GM12878 (cell line): ENCODE results near the gene CPNE9. TPM values are rescaled to one million over a fixed set of nuclear protein-coding genes. Genes with fewer than 3 reads are reported as not detected.
A peak's percentile ranks its signal among the peaks of the same experiment; 100 is the strongest.

Experiments
- ATAC-seq: fragments of 200-7000 bp; cut with Tn5 transposase; 3 replicates; pipeline ENCODE4 v1.9.1; 2020; ENCODE audit warnings: mild to moderate bottlenecking, moderate library complexity
- BruUV-seq: library from RNA; stranded (reverse); fragments of 400-500 nt; replicated peaks from 2 replicates; lab custom pipeline; 2021; lab: Mats Ljungman, UMichigan
- CTCF ChIA-PET: fragments of 300-600 bp; sonication (Branson Sonifier 250); formaldehyde crosslinking; extraction: SDS; loops from one replicate; lab custom pipeline; 2021; ENCODE audit warnings: inconsistent platforms; lab: Yijun Ruan, JAX
- POLR2A ChIA-PET: fragments of 350-600 bp; formaldehyde crosslinking; extraction: SDS; loops from one replicate; lab custom pipeline; 2021; ENCODE audit warnings: inconsistent platforms; lab: Charles Lee
- RAD21 ChIA-PET: fragments of 300-600 bp; sonication (Branson Sonifier 250); formaldehyde crosslinking; loops from one replicate; lab custom pipeline; 2023; ENCODE audit warnings: antibody characterized with exemption; ENCODE audit not compliant: unreplicated experiment; lab: Charles Lee
- SMC1A ChIA-PET: fragments of 300-600 bp; sonication (Branson Sonifier 250); formaldehyde crosslinking; loops from one replicate; lab custom pipeline; 2023; ENCODE audit not compliant: unreplicated experiment, uncharacterized antibody; lab: Charles Lee
- DNase-seq: peaks from one replicate; pipeline ENCODE4 v3.0.0-alpha.2; 2011; ENCODE audit warnings: low read depth, low spot score
- FAIRE-seq: peaks from 3 replicates; lab custom pipeline; 2011; peaks lifted over from hg19 to GRCh38; lab: Jason Lieb, UNC
- H2AFZ ChIP-seq: 2 replicates; pipeline ENCODE4 v1.6.0; 2011; ENCODE audit warnings: low read depth, low read length, control low read depth; ENCODE audit not compliant: control insufficient read depth
- H3K27ac ChIP-seq: 2 replicates; pipeline ENCODE4 v1.5.1; 2011; ENCODE audit warnings: control low read depth; ENCODE audit not compliant: control insufficient read depth, insufficient read depth
- H3K27me3 ChIP-seq, 2 experiments: replicated peaks in 1 of 2; 2 replicates each; pipeline versions ENCODE4 v1.6.0 to v1.6.1; 2011; ENCODE audit warnings: low read length in 1 of 2; ENCODE audit not compliant: control insufficient read depth in 2 of 2, insufficient read depth in 2 of 2
- H3K36me3 ChIP-seq, 2 experiments: 2 replicates each; pipeline ENCODE4 v1.5.1; 2011; ENCODE audit warnings: low read length in 1 of 2; ENCODE audit not compliant: control insufficient read depth in 2 of 2, insufficient read depth in 2 of 2
- H3K4me1 ChIP-seq: 2 replicates; pipeline ENCODE4 v1.6.1; 2011; ENCODE audit warnings: mild to moderate bottlenecking, low read length, moderate library complexity, mixed read lengths; ENCODE audit not compliant: control insufficient read depth, insufficient read depth
- H3K4me2 ChIP-seq: 2 replicates; pipeline ENCODE4 v1.6.0; 2011; ENCODE audit warnings: control low read depth; ENCODE audit not compliant: control insufficient read depth, insufficient read depth
- H3K4me3 ChIP-seq: fragments of 200-600 bp; sonication (generic); 2 replicates; pipeline ENCODE4 v1.5.1; 2016
- H3K79me2 ChIP-seq: 2 replicates; pipeline ENCODE4 v1.6.0; 2011; ENCODE audit warnings: low read length; ENCODE audit not compliant: control insufficient read depth, insufficient read depth
- H3K9ac ChIP-seq: 2 replicates; pipeline ENCODE4 v1.8.0; 2011; ENCODE audit warnings: low read length, control low read depth, mixed read lengths; ENCODE audit not compliant: control insufficient read depth, insufficient read depth
- H3K9me3 ChIP-seq: replicated peaks from 3 replicates; pipeline ENCODE4 v1.5.1; 2011; ENCODE audit warnings: mild to moderate bottlenecking, low read length; ENCODE audit not compliant: control insufficient read depth, insufficient read depth
- H4K20me1 ChIP-seq: 2 replicates; pipeline ENCODE4 v1.6.0; 2011; ENCODE audit not compliant: control insufficient read depth, insufficient read depth
- CHD1 ChIP-seq: IDR thresholded peaks from 2 replicates; pipeline ENCODE4 v1.6.1; 2012; ENCODE audit warnings: low read depth, low read length, improper control_type of control experiment
- ETV6 ChIP-seq, 2 experiments: fragments of 450-650 bp in 1 of 2; IDR thresholded peaks in 1 of 2; conservative IDR thresholded peaks in 1 of 2; 2 replicates each; pipeline ENCODE4 v1.6.1; 2014; ENCODE audit warnings: antibody characterized with exemption in 1 of 2, borderline replicate concordance in 1 of 2, low read depth in 1 of 2, mild to moderate bottlenecking in 1 of 2, moderate library complexity in 1 of 2
- FOS ChIP-seq: IDR thresholded peaks from 3 replicates; pipeline ENCODE4 v1.6.1; 2011; ENCODE audit warnings: borderline replicate concordance; ENCODE audit not compliant: insufficient read length; ENCODE audit errors: extremely low read depth
- NFYA ChIP-seq: IDR thresholded peaks from 2 replicates; pipeline ENCODE4 v1.6.1; 2011; ENCODE audit warnings: low read depth, mild to moderate bottlenecking, low read length, improper control_type of control experiment, borderline replicate concordance
- PAX8 ChIP-seq: fragments of 450-650 bp; IDR thresholded peaks from 2 replicates; pipeline ENCODE4 v1.6.1; 2017; ENCODE audit warnings: mild to moderate bottlenecking, moderate library complexity
- REST ChIP-seq: IDR thresholded peaks from 2 replicates; pipeline ENCODE4 v1.6.1; 2012; ENCODE audit warnings: mild to moderate bottlenecking, low read depth, low read length
- SUZ12 ChIP-seq: fragments of 200-600 bp; sonication (generic); IDR thresholded peaks from one replicate; pipeline ENCODE4 v1.6.1; 2018; ENCODE audit warnings: antibody characterized with exemption, mild to moderate bottlenecking; ENCODE audit not compliant: unreplicated experiment
- TBL1XR1 ChIP-seq: IDR thresholded peaks from 2 replicates; pipeline ENCODE4 v1.6.1; 2012; ENCODE audit warnings: low read depth, low read length, improper control_type of control experiment
- YBX1 ChIP-seq: fragments of 450-650 bp; IDR thresholded peaks from 2 replicates; pipeline ENCODE4 v1.6.1; 2016; ENCODE audit warnings: antibody characterized with exemption
- YY1 ChIP-seq: IDR thresholded peaks from 2 replicates; pipeline ENCODE4 v1.6.1; 2011; ENCODE audit warnings: low read depth, mild to moderate bottlenecking, low read length
- ZBTB40 ChIP-seq: fragments of 450-650 bp; IDR thresholded peaks from 2 replicates; pipeline ENCODE4 v1.6.1; 2016; ENCODE audit warnings: mild to moderate bottlenecking, moderate library complexity, borderline replicate concordance
- ZNF24 ChIP-seq: fragments of 450-650 bp; IDR thresholded peaks from 2 replicates; pipeline ENCODE4 v1.6.1; 2017; ENCODE audit warnings: antibody characterized with exemption, mild to moderate bottlenecking
- ZNF274 ChIP-seq: IDR thresholded peaks from one replicate; pipeline ENCODE4 v1.8.0; 2011; ENCODE audit not compliant: insufficient read length, insufficient read depth
- ZNF384 ChIP-seq: IDR thresholded peaks from 2 replicates; pipeline ENCODE4 v1.6.1; 2012; ENCODE audit warnings: low read depth, mild to moderate bottlenecking, low read length, improper control_type of control experiment, borderline replicate concordance
- ZSCAN29 ChIP-seq: fragments of 450-650 bp; IDR thresholded peaks from 2 replicates; pipeline ENCODE4 v1.6.1; 2017; ENCODE audit warnings: mild to moderate bottlenecking, moderate library complexity
- WGBS: methylation state at CpG from one replicate; pipeline ENCODE4 v1.1.6; 2016; ENCODE audit warnings: low lambda C conversion rate; ENCODE audit not compliant: insufficient replicate concordance, insufficient coverage; ENCODE audit errors: missing lambda C conversion rate; 5-methylcytosine and 5-hydroxymethylcytosine counted together
- in situ Hi-C: fragments of 300-500 bp; cut with MboI; formaldehyde crosslinking; loops from 9 replicates; pipeline ENCODE4 v1.14.3; 2018; ENCODE audit warnings: mixed read lengths
- intact Hi-C: fragments of 100-400 bp; cut with micrococcal nuclease; formaldehyde crosslinking; loops from one replicate; pipeline ENCODE4 v1.14.2; 2022; ENCODE audit not compliant: unreplicated experiment
- polyA plus RNA-seq, 11 experiments: library from polyadenylated mRNA; depleted of rRNA in 4 of 11; unstranded in 6 of 11; stranded (reverse) in 5 of 11; fragments of >200 nt; fragmentation: Nextera tagmentation in 4 of 11; fragmentation: Illumina TruSeq in 1 of 11; extraction: Ambion mirVana in 4 of 11; extraction: Trizol in 1 of 11; gene quantifications; 1 replicate in 1 of 11; 2 replicates in 10 of 11; pipeline versions ENCODE4 v1.2.1 to v1.2.3, GENCODE V29; 2011 to 2016; ENCODE audit warnings: inconsistent platforms in 2 of 11, missing spikeins in 2 of 11, low read depth in 1 of 11
- total RNA-seq, 4 experiments: library from RNA; depleted of rRNA in 3 of 4; stranded (reverse); fragments of >200 nt in 3 of 4; fragmentation: Illumina TruSeq in 1 of 4; extraction: Trizol in 1 of 4; gene quantifications; 2 replicates each; pipeline versions ENCODE4 v1.2.1 to v1.2.3, GENCODE V29; 2013 to 2021

CPNE9 gene
- total and polyA plus RNA-seq, 10 of the 15 experiments (the other 5 are each of a cell fraction or from before 2014, with no cell fraction given), result 0.02 to 0.12 (median 0.05) TPM; not detected in 7

GRCh38 chr3:9704347-9705322 is 1.0 kb downstream of the CPNE9 start:
- Histone ChIP-seq H3K4me3 (no peak overlapping the region), H3K9ac (no peak overlapping the region), H3K36me3 (no peaks in the 10 kb centered on the region; a peak in 2 of 4 replicates), H3K9me3 (no peaks in the 10 kb centered on the region), H3K4me2 (no peak overlapping the region), H2AFZ (no peak overlapping the region), H3K79me2 (no peaks in the 10 kb centered on the region), H3K4me1 (no peaks in the 10 kb centered on the region), H4K20me1 (no peaks in the 10 kb centered on the region), H3K27me3 (peaks cover 0 to 3% of the 10 kb centered on the region in 2 experiments; a peak in 1 of 4 replicates), H3K27ac (no peak overlapping the region)
- ATAC-seq, result peak; percentile 63
- ChIA-PET SMC1A (no interaction called here), POLR2A (no interaction called here), CTCF (no interaction called here), RAD21 (no interaction called here)
- intact Hi-C loops (no loop called here), in situ Hi-C loops (no loop called here)
- BruUV-seq, result no TSS peak
- DNase-seq, result no peak
- no peak for FAIRE-seq
- WGBS, result 12% methylated on average over 48 of the region's 62 CpGs
- TF ChIP-seq TBL1XR1 (no peak), CHD1 (no peak), ZNF384 (no peak), YBX1 (no peak), ETV6 (conservative IDR thresholded peaks at IDR 0.05 in 1 of 2, IDR thresholded peaks at IDR 0.05 in 1 of 2; ENCODE audit: borderline replicate concordance in 1 of 2, low read depth in 1 of 2) (no peak), ZNF24 (no peak), REST (peak; percentile 95), ZBTB40 (peak; percentile 37; the same call in 1 of the 2 replicates), ZNF274 (no peak), NFYA (no peak), ZSCAN29 (no peak), YY1 (0 out of 2 replicates have a peak, but pooled peaks have one; percentile 16), PAX8 (no peak), SUZ12 (no peak), FOS (no peak)
